Fibroblast of lung (primary cell): Measurements from ENCODE around the gene TBL1XR1.

Experiments
- CTCF ChIP-seq, 2 donors: IDR thresholded peaks in 1 of 2; conservative IDR thresholded peaks in 1 of 2; 1 replicate in 1 of 2; 2 replicates in 1 of 2; pipeline ENCODE4 v1.5.1; 2011 to 2012; ENCODE audit warnings: low read length in 2 of 2, control low read depth in 1 of 2, inconsistent platforms in 1 of 2, low read depth in 1 of 2, mild to moderate bottlenecking in 1 of 2
- EZH2 ChIP-seq: IDR thresholded peaks from 2 replicates; pipeline ENCODE4 v1.5.1; 2012; ENCODE audit warnings: low read length, control low read depth, mild to moderate bottlenecking; ENCODE audit errors: missing control alignments

GRCh38 chr3:177126015-177126773 lies 71.1 kb downstream of the TBL1XR1 start:
- TF ChIP-seq EZH2 (no peak), CTCF (conservative IDR thresholded peaks at IDR 0.05 in 1 of 2, IDR thresholded peaks at IDR 0.05 in 1 of 2; ENCODE audit: low read depth in 1 of 2, low read length in 2 of 2) (no peak)
